ENCODE data around the gene ATN1. TPM values are rescaled to one million over a fixed set of nuclear protein-coding genes. Genes with fewer than 3 reads are reported as not detected.

ATN1 gene
- total and polyA plus RNA-seq, 2 of the 8 experiments (the other 6 are each of a cell fraction or from before 2014, with no cell fraction given), result 20.6 to 73.4 TPM

- peak in 2 of 3 experiments; percentile 91 to 98; a peak in 3 of 4 replicates for TF ChIP-seq CTCF (IDR thresholded peaks at IDR 0.05; ENCODE audit: control extremely low read depth in 1 of 3, insufficient read depth in 1 of 3, low read depth in 1 of 3, low read length in 3 of 3)
- peak; percentile 59; the same call in 1 of the 2 replicates for TF ChIP-seq POLR2AphosphoS5 (IDR thresholded peaks at IDR 0.05; ENCODE audit: low read depth, low read length)
- TF ChIP-seq CREB1 (IDR thresholded peaks at IDR 0.05), result peak; percentile 46; the same call in 1 of the 2 replicates
- no peak; the same call in 1 of the 2 replicates for TF ChIP-seq TAF1 (IDR thresholded peaks at IDR 0.05; ENCODE audit: low read depth, low read length)
- peak; percentile 41; the same call in 1 of the 2 replicates for TF ChIP-seq GTF2F1 (IDR thresholded peaks at IDR 0.05; ENCODE audit: borderline replicate concordance, low read depth, low read length)
- peak; percentile 39 for TF ChIP-seq TBP (IDR thresholded peaks at IDR 0.05; ENCODE audit: low read depth, low read length)
- peak; percentile 36 for TF ChIP-seq TAF7 (optimal IDR thresholded peaks at IDR 0.05; ENCODE audit: borderline replicate concordance, low read depth, low read length)
- TF ChIP-seq SIN3A (conservative IDR thresholded peaks at IDR 0.05 in 1 of 2, IDR thresholded peaks at IDR 0.05 in 1 of 2; ENCODE audit: low read depth in 1 of 2, low read length in 2 of 2), result peak in 1 of 2 experiments; percentile 54; a peak in 1 of 4 replicates
- peak; percentile 90 for TF ChIP-seq TEAD4 (IDR thresholded peaks at IDR 0.05; ENCODE audit: low read depth, low read length)
- no peak for TF ChIP-seq NANOG (IDR thresholded peaks at IDR 0.05; ENCODE audit: insufficient read depth, low read depth, low read length, poor library complexity, severe bottlenecking)
- TF ChIP-seq YY1 (IDR thresholded peaks at IDR 0.05; ENCODE audit: low read depth, low read length), result peak; percentile 19; the same call in 1 of the 2 replicates
- no peak for TF ChIP-seq SP4 (IDR thresholded peaks at IDR 0.05; ENCODE audit: low read length)
- TF ChIP-seq EP300 (IDR thresholded peaks at IDR 0.05; ENCODE audit: borderline replicate concordance in 1 of 2, low read depth in 2 of 2, low read length in 2 of 2), result peak in 1 of 2 experiments; percentile 42; a peak in 1 of 3 replicates
- peak; percentile 69; the same call in 1 of the 2 replicates for TF ChIP-seq E2F6 (IDR thresholded peaks at IDR 0.05)
- TF ChIP-seq KDM4A (IDR thresholded peaks at IDR 0.05; ENCODE audit: low read depth, low read length, severe bottlenecking), result peak; percentile 20
- no peak for TF ChIP-seq RNF2 (IDR thresholded peaks at IDR 0.05; ENCODE audit: borderline replicate concordance, low read depth, low read length, missing control alignments, poor library complexity, severe bottlenecking)
- no peak for TF ChIP-seq ATF3 (IDR thresholded peaks at IDR 0.05; ENCODE audit: insufficient read depth, low read depth, low read length)
- no peak for TF ChIP-seq TCF12 (IDR thresholded peaks at IDR 0.05; ENCODE audit: low read depth, low read length)
- TF ChIP-seq POLR2A (IDR thresholded peaks at IDR 0.05; ENCODE audit: control extremely low read depth in 1 of 2, low read depth in 2 of 2, low read length in 2 of 2), result no peak
These were observed 16.8 kb downstream of the ATN1 start (continued) for GRCh38 chr12:6944381-6945186.

Measured in H1 (cell line).